Activated CD8-positive, alpha-beta T cell treated with anti-CD3 and anti-CD28 coated beads for 36 hours (primary cell): ENCODE measurements around the gene FOXK2. TPM values are rescaled to one million over a fixed set of nuclear protein-coding genes. Genes with fewer than 3 reads are reported as not detected.

Experiments used
- ATAC-seq: fragments of 200-7000 bp; cut with Tn5 transposase; one replicate; pipeline ENCODE4 v1.10.0; 2021; ENCODE audit warnings: mild to moderate bottlenecking, moderate library complexity
- CTCF ChIA-PET: fragments of 350-600 bp; sonication (Branson Sonifier 250); formaldehyde crosslinking; loops from one replicate; lab custom pipeline; 2021; ENCODE audit warnings: antibody characterized with exemption; lab: Charles Lee
- POLR2A ChIA-PET: fragments of 350-600 bp; sonication (Branson Sonifier 250); formaldehyde crosslinking; loops from one replicate; lab custom pipeline; 2021; ENCODE audit warnings: antibody characterized with exemption; lab: Charles Lee
- DNase-seq: peaks from one replicate; pipeline ENCODE4 v3.0.0-alpha.2; 2020
- H3K27ac Mint-ChIP-seq: one replicate; pipeline ENCODE4 v1.8.0; 2021; ENCODE audit warnings: mild to moderate bottlenecking, mixed read lengths
- H3K27me3 Mint-ChIP-seq: one replicate; pipeline ENCODE4 v1.8.0; 2021; ENCODE audit warnings: mixed read lengths
- H3K36me3 Mint-ChIP-seq: one replicate; pipeline ENCODE4 v1.8.0; 2021; ENCODE audit warnings: low read depth, mixed read lengths
- H3K4me1 Mint-ChIP-seq: one replicate; pipeline ENCODE4 v1.8.0; 2021; ENCODE audit warnings: low read depth, mixed read lengths
- H3K4me3 Mint-ChIP-seq: one replicate; pipeline ENCODE4 v1.8.0; 2021; ENCODE audit warnings: mild to moderate bottlenecking, moderate library complexity, mixed read lengths
- H3K9me3 Mint-ChIP-seq: one replicate; pipeline ENCODE4 v1.8.0; 2021; ENCODE audit warnings: mixed read lengths
- CTCF ChIP-seq: fragments of 200-600 bp; IDR thresholded peaks from one replicate; pipeline ENCODE4 v1.8.0; 2022; ENCODE audit warnings: antibody characterized with exemption, mild to moderate bottlenecking
- intact Hi-C: fragments of 100-400 bp; cut with micrococcal nuclease; formaldehyde crosslinking; loops from one replicate; pipeline ENCODE4 v1.10.0; 2022
- total RNA-seq, 2 experiments: library from RNA; stranded (reverse); gene quantifications; one replicate each; pipeline ENCODE4 v1.2.3, GENCODE V29; 2021

The FOXK2 gene
- total RNA-seq, 2 experiments from 2014 or later: 55.6 to 59.5 TPM

- H3K36me3 Mint-ChIP-seq: no peaks in the 10 kb centered on the region
- ATAC-seq (no peak), DNase-seq (no peak)
- ChIA-PET CTCF (interaction anchor here (1.0 to 1.2 kb wide), 3 partner anchors 10 to 463 kb away, joined by 3 read pairs; no protein-coding TSS in a partner anchor), POLR2A (interaction anchor here (0.5 to 0.8 kb wide), 2 partner anchors 29 to 99 kb away, joined by 3 read pairs; no protein-coding TSS in a partner anchor)
- intact Hi-C loops: loop anchor here (10.0 kb wide), 1 partner anchor 61 kb away; no protein-coding TSS in a partner anchor
- H3K27ac Mint-ChIP-seq: no peak overlapping the region
- no peak overlapping the region for H3K4me3 Mint-ChIP-seq
- H3K4me1 Mint-ChIP-seq: peaks cover 14% of the 10 kb centered on the region
- TF ChIP-seq CTCF: no peak
- no peaks in the 10 kb centered on the region for H3K9me3 Mint-ChIP-seq
- no peaks in the 10 kb centered on the region for H3K27me3 Mint-ChIP-seq
Observed at GRCh38 chr17:82493226-82493781, 26.2 kb upstream of the FOXK2 start.

- Mint-ChIP-seq H3K4me1 (peaks cover 18% of the 10 kb centered on the region), H3K27ac (peak overlapping the region; percentile 85), H3K36me3 (no peaks in the 10 kb centered on the region), H3K27me3 (no peaks in the 10 kb centered on the region), H3K4me3 (peak overlapping the region; percentile 72), H3K9me3 (no peaks in the 10 kb centered on the region)
- peak; percentile 84 for ATAC-seq
- intact Hi-C loops: loop anchor here (10.0 kb wide), 1 partner anchor 60 kb away; no protein-coding TSS in a partner anchor
- CTCF ChIA-PET: interaction anchor here (1.0 to 1.8 kb wide), 5 partner anchors 8 to 80 kb away, joined by 3 to 6 read pairs (median 3); no protein-coding TSS in a partner anchor
- peak; percentile 91 for TF ChIP-seq CTCF
- POLR2A ChIA-PET: interaction anchor here (0.6 to 3.9 kb wide), 2 partner anchors 12 to 25 kb away, joined by 3 to 32 read pairs; partner anchors contain the start of gene FOXK2
- peak; percentile 93 for DNase-seq
Observed at GRCh38 chr17:82494236-82495055, 25.1 kb upstream of the FOXK2 start.

GRCh38 chr17:82495844-82496528 is 23.5 kb upstream of the FOXK2 start:
- Mint-ChIP-seq H3K27me3 (no peaks in the 10 kb centered on the region), H3K4me1 (peaks cover 18% of the 10 kb centered on the region), H3K36me3 (no peaks in the 10 kb centered on the region), H3K9me3 (no peaks in the 10 kb centered on the region), H3K4me3 (peak overlapping the region; percentile 62), H3K27ac (peak overlapping the region; percentile 38)
- CTCF ChIA-PET: interaction anchor here (1.5 to 1.8 kb wide), 2 partner anchors 55 to 82 kb away, joined by 3 to 6 read pairs; no protein-coding TSS in a partner anchor
- intact Hi-C loops: loop anchor here (10.0 kb wide), 1 partner anchor 59 kb away; no protein-coding TSS in a partner anchor
- ATAC-seq: no peak
- DNase-seq: peak; percentile 15
- POLR2A ChIA-PET: interaction anchor here (0.9 to 3.9 kb wide), 3 partner anchors 24 to 199 kb away, joined by 3 to 32 read pairs (median 7); partner anchors contain the start of gene FOXK2
- TF ChIP-seq CTCF: no peak

GRCh38 chr17:82496529-82497434 is 22.8 kb upstream of the FOXK2 start:
- H3K36me3 Mint-ChIP-seq: no peaks in the 10 kb centered on the region
- no peaks in the 10 kb centered on the region for H3K27me3 Mint-ChIP-seq
- CTCF ChIA-PET: interaction anchor here (0.5 to 2.1 kb wide), 3 partner anchors 9 to 54 kb away, joined by 3 to 5 read pairs (median 3); no protein-coding TSS in a partner anchor
- H3K9me3 Mint-ChIP-seq: no peaks in the 10 kb centered on the region
- no peak for TF ChIP-seq CTCF
- peak overlapping the region; percentile 59 for H3K27ac Mint-ChIP-seq
- peaks cover 18% of the 10 kb centered on the region for H3K4me1 Mint-ChIP-seq
- intact Hi-C loops: loop anchor here (10.0 kb wide), 1 partner anchor 58 kb away; no protein-coding TSS in a partner anchor
- POLR2A ChIA-PET: interaction anchor here (0.9 to 3.9 kb wide), 4 partner anchors 9 to 199 kb away, joined by 3 to 32 read pairs (median 5); partner anchors contain the start of gene FOXK2
- peak; percentile 94 for DNase-seq
- peak; percentile 57 for ATAC-seq
- H3K4me3 Mint-ChIP-seq: peak overlapping the region; percentile 62
